ENCODE data around the gene EXT2.

The EXT2 gene

DNA sequence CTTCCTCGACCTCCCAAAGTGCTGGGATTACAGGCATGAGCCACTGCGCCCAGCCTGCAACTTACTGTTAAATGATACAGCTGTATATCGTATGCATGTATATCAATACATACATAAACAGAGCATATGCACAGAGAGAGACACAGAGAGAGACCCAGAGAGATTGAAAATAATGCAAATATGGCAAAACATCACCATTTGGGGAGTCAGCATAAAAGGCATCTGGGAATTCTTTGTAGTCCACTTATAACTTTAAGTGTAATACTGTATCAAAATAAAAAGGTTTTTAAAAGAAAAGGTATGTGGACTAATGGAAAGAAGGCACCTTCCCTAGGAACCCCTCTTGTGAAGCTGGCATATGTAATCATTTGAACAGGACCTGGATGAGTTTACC is 192.7 kb downstream of the EXT2 start:
- Mint-ChIP-seq H3K27ac (no peak overlapping the region), H3K4me1 (ENCODE audit: low read depth) (no peaks in the 10 kb centered on the region), H3K27me3 (no peaks in the 10 kb centered on the region), H3K9me3 (ENCODE audit: low read depth) (no peaks in the 10 kb centered on the region), H3K4me3 (no peak overlapping the region), H3K36me3 (no peaks in the 10 kb centered on the region)

DNA sequence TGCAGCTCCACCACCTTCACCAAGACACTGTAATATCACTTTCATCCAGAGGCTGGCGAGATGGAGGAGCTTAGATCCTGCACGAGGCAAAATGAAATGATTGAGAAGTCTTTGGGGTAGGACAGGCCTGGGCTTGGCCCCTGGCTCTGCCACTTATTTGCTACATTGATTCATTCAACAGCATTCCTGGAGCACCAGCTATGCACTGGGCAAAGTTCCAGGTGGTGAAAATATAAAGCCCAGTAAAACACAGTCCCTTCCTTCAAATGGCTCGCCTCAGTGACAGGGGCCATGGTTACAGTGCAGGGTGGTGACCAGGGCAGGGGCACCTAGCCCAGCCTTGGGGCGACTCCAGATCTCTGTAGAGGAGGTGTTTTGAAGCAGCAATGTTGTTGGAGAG is 194.7 kb downstream of the EXT2 start:
- H3K27ac Mint-ChIP-seq: no peak overlapping the region
- no peaks in the 10 kb centered on the region for H3K4me1 Mint-ChIP-seq (ENCODE audit: low read depth)
- H3K36me3 Mint-ChIP-seq: no peaks in the 10 kb centered on the region
- no peaks in the 10 kb centered on the region for H3K27me3 Mint-ChIP-seq
- no peak overlapping the region for H3K4me3 Mint-ChIP-seq
- H3K9me3 Mint-ChIP-seq (ENCODE audit: low read depth): no peaks in the 10 kb centered on the region
